ENCODE results near the gene SFMBT1.

DNA sequence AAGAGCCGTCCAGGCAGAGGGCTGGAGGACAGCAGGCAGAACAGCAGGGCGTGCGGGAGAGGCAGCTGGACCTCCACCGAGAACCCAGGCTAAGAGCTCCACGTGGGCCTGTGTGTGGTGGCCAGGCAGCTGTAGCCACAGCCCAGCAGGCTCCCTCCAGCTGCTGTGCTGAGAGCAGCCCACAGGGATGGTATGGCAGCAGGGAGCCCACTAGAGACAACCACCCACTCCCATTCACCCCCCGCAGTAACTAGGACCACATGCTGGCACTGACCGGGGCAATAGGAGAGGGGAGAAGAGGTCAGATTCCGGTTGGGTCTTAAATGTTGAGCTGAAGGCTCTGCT is 185.5 kb downstream of the SFMBT1 start:
- TF ChIP-seq, protein P1, sequence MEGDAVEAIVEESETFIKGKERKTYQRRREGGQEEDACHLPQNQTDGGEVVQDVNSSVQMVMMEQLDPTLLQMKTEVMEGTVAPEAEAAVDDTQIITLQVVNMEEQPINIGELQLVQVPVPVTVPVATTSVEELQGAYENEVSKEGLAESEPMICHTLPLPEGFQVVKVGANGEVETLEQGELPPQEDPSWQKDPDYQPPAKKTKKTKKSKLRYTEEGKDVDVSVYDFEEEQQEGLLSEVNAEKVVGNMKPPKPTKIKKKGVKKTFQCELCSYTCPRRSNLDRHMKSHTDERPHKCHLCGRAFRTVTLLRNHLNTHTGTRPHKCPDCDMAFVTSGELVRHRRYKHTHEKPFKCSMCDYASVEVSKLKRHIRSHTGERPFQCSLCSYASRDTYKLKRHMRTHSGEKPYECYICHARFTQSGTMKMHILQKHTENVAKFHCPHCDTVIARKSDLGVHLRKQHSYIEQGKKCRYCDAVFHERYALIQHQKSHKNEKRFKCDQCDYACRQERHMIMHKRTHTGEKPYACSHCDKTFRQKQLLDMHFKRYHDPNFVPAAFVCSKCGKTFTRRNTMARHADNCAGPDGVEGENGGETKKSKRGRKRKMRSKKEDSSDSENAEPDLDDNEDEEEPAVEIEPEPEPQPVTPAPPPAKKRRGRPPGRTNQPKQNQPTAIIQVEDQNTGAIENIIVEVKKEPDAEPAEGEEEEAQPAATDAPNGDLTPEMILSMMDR (IDR thresholded peaks at IDR 0.05) = no peak
- no peak for TF ChIP-seq POLR2A (IDR thresholded peaks at IDR 0.05)
- TF ChIP-seq EP300 (IDR thresholded peaks at IDR 0.05) = no peak
- no peak for TF ChIP-seq POLR2AphosphoS5 (IDR thresholded peaks at IDR 0.05)
